Endothelial cell of umbilical vein (primary cell): Measurements from ENCODE around the gene PACSIN2. TPM values are rescaled to one million over a fixed set of nuclear protein-coding genes. Genes with fewer than 3 reads are reported as not detected.

Source experiments
- BruUV-seq: library from RNA; stranded (reverse); fragments of 400-500 nt; replicated peaks from 2 replicates; lab custom pipeline; 2021; lab: Mats Ljungman, UMichigan
- CTCF ChIA-PET: fragments of 300-600, 350-600 bp; sonication (Branson Sonifier 250); formaldehyde crosslinking; loops from one replicate; lab custom pipeline; 2021; ENCODE audit warnings: antibody characterized with exemption, inconsistent platforms; lab: Charles Lee
- POLR2A ChIA-PET: fragments of 300-600, 350-600 bp; sonication (Branson Sonifier 250); formaldehyde crosslinking; loops from one replicate; lab custom pipeline; 2021; ENCODE audit warnings: antibody characterized with exemption, inconsistent platforms; lab: Charles Lee
- DNase-seq: peaks from one replicate; pipeline ENCODE4 v3.0.0-alpha.2; 2011; ENCODE audit warnings: low read depth, low spot score
- FAIRE-seq: peaks from 2 replicates; lab custom pipeline; 2011; peaks lifted over from hg19 to GRCh38; lab: Jason Lieb, UNC
- H2AFZ ChIP-seq: 2 replicates; pipeline ENCODE4 v1.6.0; 2012; ENCODE audit warnings: low read depth, low read length, control low read depth, inconsistent platforms
- H3K27ac ChIP-seq: 2 replicates; pipeline ENCODE4 v1.5.1; 2011; ENCODE audit warnings: low read depth, mild to moderate bottlenecking, control low read depth, low read length, moderate library complexity; ENCODE audit not compliant: insufficient read depth
- H3K27me3 ChIP-seq, 2 experiments: 2 replicates each; pipeline versions ENCODE4 v1.6.0 to v1.6.1; 2011; ENCODE audit warnings: low read length in 2 of 2, mixed read lengths in 1 of 2; ENCODE audit not compliant: control insufficient read depth in 2 of 2, insufficient read depth in 2 of 2
- H3K36me3 ChIP-seq, 2 experiments: 2 replicates in 1 of 2; 3 replicates in 1 of 2; pipeline ENCODE4 v1.5.1; 2011; ENCODE audit warnings: low read length in 2 of 2, mild to moderate bottlenecking in 1 of 2, moderate library complexity in 1 of 2; ENCODE audit not compliant: control insufficient read depth in 2 of 2, insufficient read depth in 2 of 2; ENCODE audit errors: extremely low read depth in 1 of 2
- H3K4me1 ChIP-seq: 3 replicates; pipeline ENCODE4 v1.5.1; 2011; ENCODE audit warnings: mild to moderate bottlenecking, low read length; ENCODE audit not compliant: control insufficient read depth, insufficient read depth; ENCODE audit errors: extremely low read depth
- H3K4me2 ChIP-seq: 2 replicates; pipeline ENCODE4 v1.6.1; 2011; ENCODE audit warnings: low read length, control low read depth, mixed read lengths; ENCODE audit not compliant: insufficient read depth
- H3K4me3 ChIP-seq, 3 experiments: fragments of 200-600 bp in 1 of 3; sonication (generic), shearing (Covaris generic) in 1 of 3; replicated peaks in 1 of 3; 2 replicates each; pipeline ENCODE4 v1.5.1; 2011 to 2016; ENCODE audit warnings: control low read depth in 3 of 3, low read length in 3 of 3, mild to moderate bottlenecking in 2 of 3, inconsistent platforms in 1 of 3, low read depth in 1 of 3, moderate library complexity in 1 of 3; ENCODE audit not compliant: insufficient read depth in 1 of 3
- H3K79me2 ChIP-seq: 2 replicates; pipeline ENCODE4 v1.6.0; 2012; ENCODE audit warnings: low read length, inconsistent platforms; ENCODE audit not compliant: control insufficient read depth, insufficient read depth
- H3K9ac ChIP-seq: replicated peaks from 2 replicates; pipeline ENCODE3; 2011; ENCODE audit warnings: low read length, control low read depth; ENCODE audit not compliant: insufficient read depth; ENCODE audit errors: extremely low read depth
- H3K9me1 ChIP-seq: replicated peaks from 3 replicates; pipeline ENCODE4 v1.6.0; 2011; ENCODE audit warnings: mild to moderate bottlenecking, low read length; ENCODE audit not compliant: control insufficient read depth, insufficient read depth; ENCODE audit errors: extremely low read depth
- H3K9me3 ChIP-seq: replicated peaks from 2 replicates; pipeline ENCODE4 v1.5.1; 2012; ENCODE audit warnings: low read length, inconsistent platforms; ENCODE audit not compliant: control insufficient read depth, insufficient read depth
- H4K20me1 ChIP-seq: replicated peaks from 2 replicates; pipeline ENCODE3; 2011; ENCODE audit warnings: mild to moderate bottlenecking, low read length; ENCODE audit not compliant: control insufficient read depth, insufficient read depth; ENCODE audit errors: extremely low read depth
- CTCF ChIP-seq, 2 donors: IDR thresholded peaks; 1 replicate in 1 of 2; 2 replicates in 1 of 2; pipeline ENCODE4 v1.5.1; 2011; ENCODE audit warnings: low read length in 2 of 2, mild to moderate bottlenecking in 2 of 2, moderate library complexity in 2 of 2, control low read depth in 1 of 2, inconsistent platforms in 1 of 2, low read depth in 1 of 2; ENCODE audit not compliant: insufficient read depth in 1 of 2; ENCODE audit errors: extremely low read depth in 1 of 2
- EZH2 ChIP-seq: IDR thresholded peaks from 2 replicates; pipeline ENCODE4 v1.6.1; 2012; ENCODE audit warnings: borderline replicate concordance, low read depth, mild to moderate bottlenecking, moderate library complexity, low read length, inconsistent platforms; ENCODE audit not compliant: severe bottlenecking
- FOS ChIP-seq: IDR thresholded peaks from 2 replicates; pipeline ENCODE4 v1.6.1; 2011; ENCODE audit warnings: mild to moderate bottlenecking, low read length, moderate library complexity, borderline replicate concordance; ENCODE audit not compliant: insufficient read depth
- GATA2 ChIP-seq: IDR thresholded peaks from 2 replicates; pipeline ENCODE4 v1.7.0; 2011; ENCODE audit warnings: low read depth, mild to moderate bottlenecking, moderate library complexity, mixed read lengths, low read length; ENCODE audit not compliant: insufficient read length, insufficient read depth
- JUN ChIP-seq: IDR thresholded peaks from 2 replicates; pipeline ENCODE4 v1.6.1; 2011; ENCODE audit warnings: borderline replicate concordance, low read depth; ENCODE audit not compliant: insufficient read length, insufficient read depth
- MAX ChIP-seq: IDR thresholded peaks from 2 replicates; pipeline ENCODE4 v1.6.1; 2011; ENCODE audit not compliant: insufficient read depth, insufficient read length
- MYC ChIP-seq: IDR thresholded peaks from one replicate; pipeline ENCODE4 v1.6.1; 2011; ENCODE audit warnings: mild to moderate bottlenecking, low read depth, low read length
- POLR2A ChIP-seq: IDR thresholded peaks from 2 replicates; pipeline ENCODE4 v1.6.1; 2012; ENCODE audit warnings: low read depth, mild to moderate bottlenecking, control low read depth, low read length
- POLR2AphosphoS5 ChIP-seq: IDR thresholded peaks from 2 replicates; pipeline ENCODE4 v1.6.1; 2012; ENCODE audit warnings: low read depth, mild to moderate bottlenecking, control low read depth, low read length, moderate library complexity; ENCODE audit not compliant: insufficient read depth
- dilution Hi-C: fragments of 300-500 bp; cut with MboI; formaldehyde crosslinking; loops from one replicate; pipeline ENCODE4 v1.15.0; 2019; ENCODE audit warnings: low sequenced_read_pairs; ENCODE audit not compliant: extremely low pct_ligation_motif_present
- intact Hi-C: fragments of 100-400 bp; cut with micrococcal nuclease; formaldehyde crosslinking; loops from one replicate; pipeline ENCODE4 v1.10.0; 2022
- polyA plus RNA-seq, 4 experiments: library from polyadenylated mRNA; depleted of rRNA in 3 of 4; stranded (reverse) in 3 of 4; unstranded in 1 of 4; fragments of >200 nt; gene quantifications; 2 replicates each; pipeline versions ENCODE4 v1.2.1 to v1.2.3, GENCODE V29; 2011 to 2012; ENCODE audit warnings: missing spikeins in 1 of 4
- total RNA-seq: library from RNA; stranded (reverse); gene quantifications from 2 replicates; pipeline ENCODE4 v1.2.3, GENCODE V29; 2021

Gene PACSIN2
- total and polyA plus RNA-seq, 2 donors (not counting 3 experiments of a cell fraction or from before 2014, with no cell fraction given) = 46.2 to 64.5 TPM

GRCh38 chr22:42881298-42881697 lies 133.7 kb downstream of the PACSIN2 start:
- Histone ChIP-seq H3K9me1 (no peaks in the 10 kb centered on the region), H4K20me1 (no peaks in the 10 kb centered on the region), H3K9ac (no peak overlapping the region), H3K79me2 (no peaks in the 10 kb centered on the region), H2AFZ (no peak overlapping the region), H3K4me3 (no peak overlapping the region), H3K27me3 (no peaks in the 10 kb centered on the region), H3K4me1 (no peaks in the 10 kb centered on the region), H3K9me3 (no peaks in the 10 kb centered on the region), H3K36me3 (peaks cover 3 to 34% of the 10 kb centered on the region in 2 experiments), H3K27ac (no peak overlapping the region), H3K4me2 (no peak overlapping the region)
- dilution Hi-C loops (no loop called here), intact Hi-C loops (no loop called here)
- no peak for TF ChIP-seq MYC
- no peak for TF ChIP-seq JUN
- no peak for TF ChIP-seq FOS
- TF ChIP-seq POLR2AphosphoS5 = no peak
- no peak for TF ChIP-seq POLR2A
- TF ChIP-seq CTCF (IDR thresholded peaks at IDR 0.05; ENCODE audit: extremely low read depth in 1 of 2, insufficient read depth in 1 of 2, low read depth in 1 of 2, low read length in 2 of 2) = no peak
- TF ChIP-seq EZH2 = no peak
- no peak for TF ChIP-seq GATA2
- no peak for TF ChIP-seq MAX
- ChIA-PET CTCF (interaction anchor here (1.2 to 1.6 kb wide), 2 partner anchors 9 to 153 kb away, joined by 3 to 8 read pairs; no protein-coding TSS in a partner anchor), POLR2A (no interaction called here)
- no peak for DNase-seq
- FAIRE-seq = no peak
- no TSS peak for BruUV-seq
